Endothelial cell of umbilical vein (primary cell): Measurements from ENCODE around the gene SLC35G6. TPM values are rescaled to one million over a fixed set of nuclear protein-coding genes. Genes with fewer than 3 reads are reported as not detected.

ENCODE experiments used
- BruUV-seq: library from RNA; stranded (reverse); fragments of 400-500 nt; replicated peaks from 2 replicates; lab custom pipeline; 2021; lab: Mats Ljungman, UMichigan
- CTCF ChIA-PET: fragments of 300-600, 350-600 bp; sonication (Branson Sonifier 250); formaldehyde crosslinking; loops from one replicate; lab custom pipeline; 2021; ENCODE audit warnings: antibody characterized with exemption, inconsistent platforms; lab: Charles Lee
- POLR2A ChIA-PET: fragments of 300-600, 350-600 bp; sonication (Branson Sonifier 250); formaldehyde crosslinking; loops from one replicate; lab custom pipeline; 2021; ENCODE audit warnings: antibody characterized with exemption, inconsistent platforms; lab: Charles Lee
- DNase-seq: peaks from one replicate; pipeline ENCODE4 v3.0.0-alpha.2; 2011; ENCODE audit warnings: low read depth, low spot score
- FAIRE-seq: peaks from 2 replicates; lab custom pipeline; 2011; peaks lifted over from hg19 to GRCh38; lab: Jason Lieb, UNC
- H2AFZ ChIP-seq: 2 replicates; pipeline ENCODE4 v1.6.0; 2012; ENCODE audit warnings: low read depth, low read length, control low read depth, inconsistent platforms
- H3K27ac ChIP-seq: 2 replicates; pipeline ENCODE4 v1.5.1; 2011; ENCODE audit warnings: low read depth, mild to moderate bottlenecking, control low read depth, low read length, moderate library complexity; ENCODE audit not compliant: insufficient read depth
- H3K27me3 ChIP-seq, 2 experiments: 2 replicates each; pipeline versions ENCODE4 v1.6.0 to v1.6.1; 2011; ENCODE audit warnings: low read length in 2 of 2, mixed read lengths in 1 of 2; ENCODE audit not compliant: control insufficient read depth in 2 of 2, insufficient read depth in 2 of 2
- H3K36me3 ChIP-seq, 2 experiments: 2 replicates in 1 of 2; 3 replicates in 1 of 2; pipeline ENCODE4 v1.5.1; 2011; ENCODE audit warnings: low read length in 2 of 2, mild to moderate bottlenecking in 1 of 2, moderate library complexity in 1 of 2; ENCODE audit not compliant: control insufficient read depth in 2 of 2, insufficient read depth in 2 of 2; ENCODE audit errors: extremely low read depth in 1 of 2
- H3K4me1 ChIP-seq: 3 replicates; pipeline ENCODE4 v1.5.1; 2011; ENCODE audit warnings: mild to moderate bottlenecking, low read length; ENCODE audit not compliant: control insufficient read depth, insufficient read depth; ENCODE audit errors: extremely low read depth
- H3K4me2 ChIP-seq: 2 replicates; pipeline ENCODE4 v1.6.1; 2011; ENCODE audit warnings: low read length, control low read depth, mixed read lengths; ENCODE audit not compliant: insufficient read depth
- H3K4me3 ChIP-seq, 3 experiments: fragments of 200-600 bp in 1 of 3; sonication (generic), shearing (Covaris generic) in 1 of 3; replicated peaks in 1 of 3; 2 replicates each; pipeline ENCODE4 v1.5.1; 2011 to 2016; ENCODE audit warnings: control low read depth in 3 of 3, low read length in 3 of 3, mild to moderate bottlenecking in 2 of 3, inconsistent platforms in 1 of 3, low read depth in 1 of 3, moderate library complexity in 1 of 3; ENCODE audit not compliant: insufficient read depth in 1 of 3
- H3K79me2 ChIP-seq: 2 replicates; pipeline ENCODE4 v1.6.0; 2012; ENCODE audit warnings: low read length, inconsistent platforms; ENCODE audit not compliant: control insufficient read depth, insufficient read depth
- H3K9ac ChIP-seq: replicated peaks from 2 replicates; pipeline ENCODE3; 2011; ENCODE audit warnings: low read length, control low read depth; ENCODE audit not compliant: insufficient read depth; ENCODE audit errors: extremely low read depth
- H3K9me1 ChIP-seq: replicated peaks from 3 replicates; pipeline ENCODE4 v1.6.0; 2011; ENCODE audit warnings: mild to moderate bottlenecking, low read length; ENCODE audit not compliant: control insufficient read depth, insufficient read depth; ENCODE audit errors: extremely low read depth
- H3K9me3 ChIP-seq: replicated peaks from 2 replicates; pipeline ENCODE4 v1.5.1; 2012; ENCODE audit warnings: low read length, inconsistent platforms; ENCODE audit not compliant: control insufficient read depth, insufficient read depth
- H4K20me1 ChIP-seq: replicated peaks from 2 replicates; pipeline ENCODE3; 2011; ENCODE audit warnings: mild to moderate bottlenecking, low read length; ENCODE audit not compliant: control insufficient read depth, insufficient read depth; ENCODE audit errors: extremely low read depth
- EZH2 ChIP-seq: IDR thresholded peaks from 2 replicates; pipeline ENCODE4 v1.6.1; 2012; ENCODE audit warnings: borderline replicate concordance, low read depth, mild to moderate bottlenecking, moderate library complexity, low read length, inconsistent platforms; ENCODE audit not compliant: severe bottlenecking
- FOS ChIP-seq: IDR thresholded peaks from 2 replicates; pipeline ENCODE4 v1.6.1; 2011; ENCODE audit warnings: mild to moderate bottlenecking, low read length, moderate library complexity, borderline replicate concordance; ENCODE audit not compliant: insufficient read depth
- GATA2 ChIP-seq: IDR thresholded peaks from 2 replicates; pipeline ENCODE4 v1.7.0; 2011; ENCODE audit warnings: low read depth, mild to moderate bottlenecking, moderate library complexity, mixed read lengths, low read length; ENCODE audit not compliant: insufficient read length, insufficient read depth
- JUN ChIP-seq: IDR thresholded peaks from 2 replicates; pipeline ENCODE4 v1.6.1; 2011; ENCODE audit warnings: borderline replicate concordance, low read depth; ENCODE audit not compliant: insufficient read length, insufficient read depth
- MYC ChIP-seq: IDR thresholded peaks from one replicate; pipeline ENCODE4 v1.6.1; 2011; ENCODE audit warnings: mild to moderate bottlenecking, low read depth, low read length
- POLR2A ChIP-seq: IDR thresholded peaks from 2 replicates; pipeline ENCODE4 v1.6.1; 2012; ENCODE audit warnings: low read depth, mild to moderate bottlenecking, control low read depth, low read length
- POLR2AphosphoS5 ChIP-seq: IDR thresholded peaks from 2 replicates; pipeline ENCODE4 v1.6.1; 2012; ENCODE audit warnings: low read depth, mild to moderate bottlenecking, control low read depth, low read length, moderate library complexity; ENCODE audit not compliant: insufficient read depth
- dilution Hi-C: fragments of 300-500 bp; cut with MboI; formaldehyde crosslinking; loops from one replicate; pipeline ENCODE4 v1.15.0; 2019; ENCODE audit warnings: low sequenced_read_pairs; ENCODE audit not compliant: extremely low pct_ligation_motif_present
- intact Hi-C: fragments of 100-400 bp; cut with micrococcal nuclease; formaldehyde crosslinking; loops from one replicate; pipeline ENCODE4 v1.10.0; 2022
- polyA plus RNA-seq, 4 experiments: library from polyadenylated mRNA; depleted of rRNA in 3 of 4; stranded (reverse) in 3 of 4; unstranded in 1 of 4; fragments of >200 nt; gene quantifications; 2 replicates each; pipeline versions ENCODE4 v1.2.1 to v1.2.3, GENCODE V29; 2011 to 2012; ENCODE audit warnings: missing spikeins in 1 of 4
- total RNA-seq: library from RNA; stranded (reverse); gene quantifications from 2 replicates; pipeline ENCODE4 v1.2.3, GENCODE V29; 2021
- TF ChIP-seq, protein P1 (sequence below): IDR thresholded peaks from 2 replicates; pipeline ENCODE4 v1.6.1; 2011; ENCODE audit not compliant: insufficient read depth, insufficient read length
- TF ChIP-seq, protein P2 (sequence below), 2 donors: IDR thresholded peaks; 1 replicate in 1 of 2; 2 replicates in 1 of 2; pipeline ENCODE4 v1.5.1; 2011; ENCODE audit warnings: low read length in 2 of 2, mild to moderate bottlenecking in 2 of 2, moderate library complexity in 2 of 2, control low read depth in 1 of 2, inconsistent platforms in 1 of 2, low read depth in 1 of 2; ENCODE audit not compliant: insufficient read depth in 1 of 2; ENCODE audit errors: extremely low read depth in 1 of 2

Gene SLC35G6
- total and polyA plus RNA-seq, 2 donors (not counting 3 experiments of a cell fraction or from before 2014, with no cell fraction given) = not detected

DNA sequence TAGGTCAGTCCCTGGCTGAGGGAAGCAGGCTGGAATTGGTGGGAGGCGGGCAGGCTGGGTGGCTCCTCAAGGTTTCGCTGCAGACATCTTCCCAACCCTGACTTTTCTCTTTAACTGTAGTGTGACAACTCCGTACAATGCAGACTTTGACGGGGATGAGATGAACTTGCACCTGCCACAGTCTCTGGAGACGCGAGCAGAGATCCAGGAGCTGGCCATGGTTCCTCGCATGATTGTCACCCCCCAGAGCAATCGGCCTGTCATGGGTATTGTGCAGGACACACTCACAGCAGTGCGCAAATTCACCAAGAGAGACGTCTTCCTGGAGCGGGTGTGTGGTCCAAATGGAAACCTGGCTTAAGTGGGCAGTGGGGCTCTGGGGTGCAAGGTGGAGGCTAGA is 17.9 kb downstream of the SLC35G6 start:
- H3K36me3 ChIP-seq = peaks cover 44 to 58% of the 10 kb centered on the region in 2 experiments
- H3K27ac ChIP-seq = no peak overlapping the region
- H3K79me2 ChIP-seq = peaks cover 23% of the 10 kb centered on the region
- POLR2A ChIA-PET = no interaction called here
- CTCF ChIA-PET = interaction anchor here (3.5 kb wide), 1 partner anchor 15 kb away, joined by 15 read pairs; no protein-coding TSS in a partner anchor
- DNase-seq (no peak), FAIRE-seq (no peak)
- no peak overlapping the region for H3K9ac ChIP-seq
- no peak overlapping the region for H3K4me3 ChIP-seq
- no peaks in the 10 kb centered on the region for H3K9me3 ChIP-seq
- H3K9me1 ChIP-seq = no peaks in the 10 kb centered on the region
- dilution Hi-C loops (no loop called here), intact Hi-C loops (no loop called here)
- BruUV-seq = no TSS peak
- TF ChIP-seq MYC (no peak), JUN (no peak), FOS (no peak), POLR2A (no peak), EZH2 (no peak), GATA2 (no peak), POLR2AphosphoS5 (no peak)
- TF ChIP-seq, protein P1, sequence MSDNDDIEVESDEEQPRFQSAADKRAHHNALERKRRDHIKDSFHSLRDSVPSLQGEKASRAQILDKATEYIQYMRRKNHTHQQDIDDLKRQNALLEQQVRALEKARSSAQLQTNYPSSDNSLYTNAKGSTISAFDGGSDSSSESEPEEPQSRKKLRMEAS = no peak
- TF ChIP-seq, protein P2, sequence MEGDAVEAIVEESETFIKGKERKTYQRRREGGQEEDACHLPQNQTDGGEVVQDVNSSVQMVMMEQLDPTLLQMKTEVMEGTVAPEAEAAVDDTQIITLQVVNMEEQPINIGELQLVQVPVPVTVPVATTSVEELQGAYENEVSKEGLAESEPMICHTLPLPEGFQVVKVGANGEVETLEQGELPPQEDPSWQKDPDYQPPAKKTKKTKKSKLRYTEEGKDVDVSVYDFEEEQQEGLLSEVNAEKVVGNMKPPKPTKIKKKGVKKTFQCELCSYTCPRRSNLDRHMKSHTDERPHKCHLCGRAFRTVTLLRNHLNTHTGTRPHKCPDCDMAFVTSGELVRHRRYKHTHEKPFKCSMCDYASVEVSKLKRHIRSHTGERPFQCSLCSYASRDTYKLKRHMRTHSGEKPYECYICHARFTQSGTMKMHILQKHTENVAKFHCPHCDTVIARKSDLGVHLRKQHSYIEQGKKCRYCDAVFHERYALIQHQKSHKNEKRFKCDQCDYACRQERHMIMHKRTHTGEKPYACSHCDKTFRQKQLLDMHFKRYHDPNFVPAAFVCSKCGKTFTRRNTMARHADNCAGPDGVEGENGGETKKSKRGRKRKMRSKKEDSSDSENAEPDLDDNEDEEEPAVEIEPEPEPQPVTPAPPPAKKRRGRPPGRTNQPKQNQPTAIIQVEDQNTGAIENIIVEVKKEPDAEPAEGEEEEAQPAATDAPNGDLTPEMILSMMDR (IDR thresholded peaks at IDR 0.05; ENCODE audit: extremely low read depth in 1 of 2, insufficient read depth in 1 of 2, low read depth in 1 of 2, low read length in 2 of 2) = no peak
- H3K27me3 ChIP-seq = no peaks in the 10 kb centered on the region
- H3K4me1 ChIP-seq = peaks cover 23% of the 10 kb centered on the region
- no peak overlapping the region for H2AFZ ChIP-seq
- H4K20me1 ChIP-seq = no peaks in the 10 kb centered on the region
- H3K4me2 ChIP-seq = no peak overlapping the region
